ENCODE measurements around the gene FREM1.

DNA sequence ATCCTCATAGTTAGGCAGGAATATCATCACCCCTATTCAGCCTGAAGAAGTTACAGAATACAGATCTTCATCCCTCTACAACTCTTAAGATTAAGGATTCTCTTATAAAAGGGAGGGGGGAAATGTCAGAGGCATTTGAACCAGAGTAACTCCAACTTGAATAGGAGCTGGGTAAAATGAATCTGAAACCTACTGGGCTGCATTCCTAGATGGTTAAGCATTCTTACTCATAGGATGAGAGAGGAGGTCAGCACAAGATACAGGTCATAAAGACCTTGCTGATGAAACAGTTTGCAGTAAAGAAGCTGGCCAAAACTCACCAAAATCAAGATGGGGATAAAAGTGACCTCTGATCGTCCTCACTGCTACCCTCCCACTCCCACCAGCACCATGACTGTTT lies 14.4 kb downstream of the FREM1 start:
- TF ChIP-seq, protein P1, sequence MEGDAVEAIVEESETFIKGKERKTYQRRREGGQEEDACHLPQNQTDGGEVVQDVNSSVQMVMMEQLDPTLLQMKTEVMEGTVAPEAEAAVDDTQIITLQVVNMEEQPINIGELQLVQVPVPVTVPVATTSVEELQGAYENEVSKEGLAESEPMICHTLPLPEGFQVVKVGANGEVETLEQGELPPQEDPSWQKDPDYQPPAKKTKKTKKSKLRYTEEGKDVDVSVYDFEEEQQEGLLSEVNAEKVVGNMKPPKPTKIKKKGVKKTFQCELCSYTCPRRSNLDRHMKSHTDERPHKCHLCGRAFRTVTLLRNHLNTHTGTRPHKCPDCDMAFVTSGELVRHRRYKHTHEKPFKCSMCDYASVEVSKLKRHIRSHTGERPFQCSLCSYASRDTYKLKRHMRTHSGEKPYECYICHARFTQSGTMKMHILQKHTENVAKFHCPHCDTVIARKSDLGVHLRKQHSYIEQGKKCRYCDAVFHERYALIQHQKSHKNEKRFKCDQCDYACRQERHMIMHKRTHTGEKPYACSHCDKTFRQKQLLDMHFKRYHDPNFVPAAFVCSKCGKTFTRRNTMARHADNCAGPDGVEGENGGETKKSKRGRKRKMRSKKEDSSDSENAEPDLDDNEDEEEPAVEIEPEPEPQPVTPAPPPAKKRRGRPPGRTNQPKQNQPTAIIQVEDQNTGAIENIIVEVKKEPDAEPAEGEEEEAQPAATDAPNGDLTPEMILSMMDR (IDR thresholded peaks at IDR 0.05) = no peak
- TF ChIP-seq POLR2A (IDR thresholded peaks at IDR 0.05) = no peak

Measured in thyroid gland (tissue), 4 donors.